Activated T-cell treated with anti-CD3 and anti-CD28 coated beads, Interleukin-2, amount 50 U/mL, for 48 hours (primary cell): ENCODE data around the gene XCL1.

Source experiments
- DNase-seq, 2 experiments: peaks; one replicate each; pipeline ENCODE4 v3.0.0-alpha.2; 2020

XCL1 gene

DNA sequence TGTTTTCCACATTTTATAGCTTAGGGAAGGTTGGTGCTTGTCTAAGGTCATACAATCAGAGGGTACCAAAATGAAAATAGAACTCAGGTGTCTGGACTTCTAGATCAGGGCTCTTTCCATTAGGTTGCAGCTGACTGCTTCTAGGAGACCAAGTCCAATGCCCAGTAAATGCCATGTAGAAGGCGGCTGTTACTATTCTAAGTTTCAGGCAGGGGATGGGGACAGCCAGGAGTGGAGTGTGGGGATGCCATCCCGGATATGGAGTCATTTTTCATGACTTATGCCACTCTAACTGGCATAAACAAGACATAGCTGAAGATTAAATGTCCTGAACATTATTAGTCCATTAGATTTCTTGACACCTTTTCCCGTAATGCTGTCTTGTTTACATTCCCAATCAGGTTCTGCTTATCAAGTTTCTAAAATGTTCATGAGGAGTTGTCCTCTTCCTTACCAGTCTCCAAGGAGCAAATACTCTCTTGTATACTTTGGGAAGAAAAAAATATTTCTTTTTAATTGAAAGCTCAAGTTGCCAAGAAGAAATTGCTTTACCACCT, 31.5 kb downstream of the XCL1 start:
- DNase-seq: no peak

DNA sequence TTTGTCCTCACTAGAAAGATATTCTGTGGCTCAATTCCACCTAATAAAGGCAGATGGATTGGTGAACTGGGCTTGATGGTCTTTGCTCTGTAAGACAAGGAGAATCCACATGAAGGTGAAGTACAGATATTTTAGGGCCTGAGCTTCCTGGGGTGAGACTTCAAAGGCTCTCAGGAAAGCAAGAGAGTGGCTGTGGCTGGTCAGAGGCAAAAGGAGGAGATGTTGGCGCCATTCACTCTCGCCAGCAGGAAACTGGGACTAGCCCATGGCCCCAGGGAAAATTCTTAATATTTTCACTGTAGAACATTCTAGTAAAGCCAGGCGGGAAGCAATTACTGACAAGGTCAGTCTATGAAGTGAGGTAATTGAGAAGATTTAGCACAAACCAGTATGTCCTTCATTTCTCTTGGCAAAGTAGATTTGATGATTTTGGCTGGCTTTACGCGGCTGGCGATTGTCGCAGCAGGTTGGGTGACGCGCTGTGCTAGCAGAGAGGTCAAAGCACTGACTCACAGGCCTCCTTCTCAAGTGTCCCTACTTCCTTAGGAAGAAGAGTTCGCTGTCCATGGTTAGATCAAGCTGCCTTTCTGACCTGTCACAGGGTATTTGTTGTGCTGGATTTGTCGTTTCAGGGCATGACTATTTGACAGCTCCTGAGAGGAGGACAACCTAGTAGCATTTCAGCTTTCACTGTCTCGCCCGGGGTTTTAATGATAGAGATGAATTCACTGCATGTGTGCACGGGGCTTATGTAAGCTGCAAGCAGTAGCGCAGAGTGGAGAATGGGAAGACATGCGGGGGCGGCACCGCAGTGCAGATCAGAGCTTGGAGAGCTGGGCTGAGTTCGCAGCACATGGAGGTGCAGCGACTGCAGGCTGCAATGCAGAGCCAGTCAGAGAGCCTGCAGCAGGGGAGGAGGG, 32.7 kb downstream of the XCL1 start:
- DNase-seq: no peak

DNA sequence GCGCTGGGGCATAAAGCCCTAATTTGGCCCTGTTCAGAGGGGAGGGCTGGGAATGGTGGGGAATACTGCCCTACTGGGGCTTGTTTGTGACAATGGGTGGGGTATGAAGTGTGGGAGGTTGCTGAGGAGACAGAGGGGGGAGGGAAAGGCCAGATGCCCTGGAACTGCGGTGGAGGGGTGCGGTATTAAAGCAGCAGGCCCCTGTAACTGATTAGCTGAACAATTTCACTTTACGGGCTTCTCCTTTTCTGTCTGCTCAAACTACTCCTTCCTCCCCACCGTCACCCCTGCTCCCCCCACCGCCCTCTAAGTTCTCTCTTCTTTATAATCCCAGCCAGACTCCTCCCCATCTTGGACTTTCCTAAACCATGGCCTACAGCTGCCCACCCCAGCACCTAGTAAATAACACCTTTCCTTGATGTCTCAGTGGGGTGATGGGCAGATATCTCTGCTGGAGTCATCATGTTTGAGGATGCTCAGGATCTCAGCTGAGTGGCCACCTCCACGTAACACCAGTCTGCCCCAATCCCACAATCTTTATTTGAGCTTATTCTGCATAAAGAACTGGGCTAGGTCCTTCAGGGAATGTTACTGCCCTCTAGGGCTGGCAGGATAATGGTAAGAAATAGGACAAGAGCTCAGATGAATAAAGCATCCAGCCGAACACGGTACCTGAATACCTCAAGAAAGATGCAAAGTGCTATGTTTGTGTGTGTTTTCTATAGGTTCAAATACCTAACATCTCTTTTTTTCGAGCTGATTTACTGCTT, 33.5 kb downstream of the XCL1 start:
- DNase-seq: no peak

DNA sequence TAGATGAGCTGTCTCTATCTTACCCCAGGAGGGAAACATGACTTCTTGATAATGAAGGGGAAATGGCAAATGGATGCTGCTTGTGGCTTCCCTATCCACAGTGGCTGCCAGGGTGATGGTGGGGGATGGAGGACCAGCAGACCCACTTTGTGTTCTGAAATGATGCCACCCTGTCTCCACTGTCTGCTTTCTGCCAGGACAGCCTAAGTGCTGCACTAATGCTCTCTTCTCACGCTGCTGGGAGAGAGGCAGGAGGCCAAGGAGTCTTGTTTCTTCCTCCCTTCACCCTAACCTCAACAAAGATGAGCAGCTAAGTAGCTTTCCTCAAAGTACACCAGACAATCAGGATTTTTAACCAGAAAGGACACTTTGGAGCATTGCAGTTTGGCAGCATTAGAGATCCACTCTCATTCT, 36.6 kb downstream of the XCL1 start:
- DNase-seq: no peak

DNA sequence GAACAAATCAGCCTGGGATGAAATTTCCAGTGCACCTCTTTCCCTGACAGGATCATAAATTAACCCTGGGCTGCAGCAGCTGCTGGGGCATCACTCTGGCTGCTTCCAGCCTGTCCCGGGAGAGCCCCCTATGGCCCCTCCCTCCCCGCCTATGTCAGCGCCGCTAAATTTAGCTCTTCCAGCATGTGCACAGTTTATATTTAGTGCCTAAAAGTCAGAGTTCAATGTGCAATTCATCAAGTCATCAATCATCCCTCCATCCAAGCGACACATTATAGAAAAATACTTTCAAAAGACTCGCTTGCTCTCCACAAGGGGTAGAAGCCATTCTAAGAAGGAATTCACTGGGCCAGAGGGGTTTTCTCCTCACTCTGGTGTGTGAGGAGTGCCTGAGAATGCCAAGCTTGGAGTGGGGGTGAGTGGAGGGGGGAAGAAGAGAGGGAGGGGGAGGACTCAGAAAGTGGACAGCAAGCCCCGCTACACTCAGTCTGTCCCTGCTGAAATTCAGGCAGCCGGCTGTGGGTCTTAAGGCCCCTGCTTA, 37.4 kb downstream of the XCL1 start:
- no peak for DNase-seq

DNA sequence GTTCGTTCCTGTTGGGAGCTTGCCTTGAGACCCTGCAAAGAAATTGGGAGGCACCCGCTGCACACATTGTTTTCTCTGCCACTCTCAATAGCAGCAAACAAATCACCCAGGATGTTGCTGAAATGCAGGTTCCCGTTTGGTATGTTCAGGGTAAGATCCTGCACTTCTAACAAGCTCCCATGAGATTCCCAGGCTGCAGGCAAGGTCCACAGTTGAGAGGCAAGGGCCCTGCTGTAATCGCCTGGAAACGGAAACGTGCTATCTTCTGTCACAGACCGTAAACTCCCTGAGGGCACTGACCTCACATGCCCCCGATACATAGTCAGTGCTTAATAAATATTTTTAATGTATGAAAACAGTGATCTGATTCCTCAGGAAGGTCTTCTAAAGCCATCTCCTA, 37.8 kb downstream of the XCL1 start:
- no peak for DNase-seq

DNA sequence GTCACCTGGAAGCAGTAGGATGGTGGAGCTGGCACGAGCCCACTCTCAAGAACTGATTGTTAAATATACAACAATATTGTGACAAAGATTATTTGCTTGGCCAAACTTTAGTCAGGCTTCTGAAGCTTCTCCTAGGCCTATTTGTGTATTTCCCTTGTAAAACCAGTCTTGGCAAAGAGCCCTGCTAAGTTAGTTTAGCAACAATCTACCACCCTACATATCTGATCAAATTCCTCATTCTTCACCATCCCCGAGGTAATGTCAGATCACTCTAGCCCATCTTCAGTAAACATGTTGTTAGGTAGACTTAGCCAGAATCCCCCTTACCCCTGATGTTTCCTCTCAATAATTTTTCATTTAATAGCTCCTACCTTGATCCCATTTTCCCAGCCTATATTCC, 39.6 kb downstream of the XCL1 start:
- no peak for DNase-seq

DNA sequence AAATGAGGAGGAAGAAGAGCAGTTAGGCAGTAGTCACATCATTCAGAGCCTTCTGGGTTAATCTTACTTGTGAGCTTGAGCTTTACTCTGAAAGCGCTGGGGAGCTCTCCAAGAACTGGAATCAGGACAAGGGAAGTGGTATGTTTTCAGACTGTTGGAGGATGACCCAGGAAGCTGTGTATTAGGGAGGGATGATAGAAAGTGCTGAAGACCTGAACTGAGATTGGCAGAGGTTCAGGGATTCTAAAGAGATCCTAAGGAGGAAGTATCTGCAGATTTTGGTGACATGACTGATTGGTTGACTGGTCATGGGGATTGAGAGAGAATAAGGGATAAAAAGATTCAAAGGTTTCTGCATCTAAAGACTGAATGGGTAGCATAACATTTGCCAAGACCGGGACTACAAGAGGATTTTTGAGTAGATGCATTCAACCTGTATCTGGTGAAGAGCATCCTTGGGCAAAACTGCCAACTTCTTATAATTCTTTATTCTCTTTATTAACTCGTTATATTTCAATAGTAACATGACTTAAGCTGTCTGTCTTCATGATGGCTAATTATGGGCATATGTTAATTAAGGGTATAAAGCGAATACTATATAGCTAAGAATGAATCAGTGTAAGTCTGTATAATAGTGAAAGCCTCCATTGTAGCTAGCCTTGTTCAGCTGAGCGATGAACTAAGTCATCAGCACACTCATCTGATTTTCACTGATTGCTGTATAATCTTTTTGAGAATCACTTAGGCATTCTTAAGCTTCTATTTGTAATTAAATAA, 41.8 kb downstream of the XCL1 start:
- DNase-seq: no peak

DNA sequence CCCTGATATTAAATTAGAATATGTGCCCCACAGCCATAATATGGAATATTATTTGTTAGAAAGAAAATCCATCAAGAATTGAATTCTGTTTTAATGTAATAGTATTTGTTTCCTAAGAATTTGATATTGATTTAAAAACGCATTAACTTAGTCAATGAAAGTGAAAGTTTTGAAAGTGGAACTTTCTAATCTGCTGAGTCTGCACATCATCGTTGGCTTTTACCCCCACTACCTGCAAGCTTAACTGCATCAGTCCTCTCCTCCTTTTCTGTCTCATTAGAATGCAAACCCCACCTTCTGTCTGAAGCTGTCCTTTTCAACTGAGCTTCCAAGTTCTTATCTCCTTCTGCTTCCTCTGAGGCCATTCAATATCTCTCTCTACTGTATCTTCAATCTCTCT, 42.5 kb downstream of the XCL1 start:
- no peak for DNase-seq

DNA sequence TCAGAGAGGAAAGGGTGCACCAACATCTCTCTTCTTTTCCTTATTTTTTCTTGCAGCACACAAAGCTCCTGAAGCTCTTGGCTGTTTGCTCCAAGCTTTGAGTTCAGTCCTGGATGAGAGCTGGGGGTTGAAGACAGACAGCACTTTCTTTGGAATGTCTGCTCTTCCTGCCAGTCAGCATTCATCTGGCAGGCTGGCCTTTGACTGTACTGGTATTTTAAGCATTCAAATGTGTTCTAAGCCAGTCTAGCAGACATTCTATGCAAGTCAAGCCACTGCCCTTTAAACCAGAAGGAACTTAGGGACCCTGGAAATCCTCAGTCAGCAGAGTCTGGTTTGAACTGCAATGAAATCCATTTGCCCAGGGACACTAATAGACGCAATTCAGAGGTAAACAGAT, 45.0 kb downstream of the XCL1 start:
- no peak for DNase-seq

DNA sequence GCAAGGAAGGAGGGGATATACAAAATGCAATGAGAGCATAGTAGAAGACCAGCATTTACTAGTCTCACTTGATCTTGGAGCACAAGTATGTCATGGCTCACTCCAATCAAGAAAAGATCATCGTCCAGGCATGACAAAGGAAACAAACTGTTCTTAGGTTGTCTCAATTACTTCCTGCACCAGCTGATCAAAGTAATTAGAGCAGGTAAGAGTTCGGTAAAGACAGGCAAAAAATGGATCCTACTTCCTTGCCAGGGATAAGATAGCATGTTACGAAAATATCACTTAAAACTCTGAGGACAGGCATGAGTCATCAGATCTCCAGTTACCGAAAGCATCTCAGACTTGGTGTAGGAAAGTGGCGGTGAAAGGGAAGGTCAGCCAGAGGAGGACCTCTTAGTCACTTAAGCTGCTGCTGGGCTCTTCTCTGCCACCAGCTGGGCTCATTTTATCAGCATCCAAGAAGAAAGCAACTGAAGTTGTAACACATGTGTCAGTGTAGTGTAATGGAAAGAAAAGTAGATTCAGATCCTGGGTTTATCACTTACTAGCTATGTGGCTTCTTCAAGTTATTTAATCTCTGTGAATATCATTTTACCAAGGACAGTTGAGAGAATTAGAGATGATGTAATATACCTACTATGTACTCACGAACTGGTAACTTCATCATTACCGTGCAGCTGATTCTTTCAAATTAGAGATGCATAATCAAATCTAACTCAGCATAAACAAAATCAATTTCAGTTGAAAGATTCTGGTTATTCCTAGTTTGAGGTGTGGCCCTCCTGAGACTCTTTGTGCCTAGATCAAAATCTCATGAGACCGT, 46.8 kb downstream of the XCL1 start:
- no peak for DNase-seq

DNA sequence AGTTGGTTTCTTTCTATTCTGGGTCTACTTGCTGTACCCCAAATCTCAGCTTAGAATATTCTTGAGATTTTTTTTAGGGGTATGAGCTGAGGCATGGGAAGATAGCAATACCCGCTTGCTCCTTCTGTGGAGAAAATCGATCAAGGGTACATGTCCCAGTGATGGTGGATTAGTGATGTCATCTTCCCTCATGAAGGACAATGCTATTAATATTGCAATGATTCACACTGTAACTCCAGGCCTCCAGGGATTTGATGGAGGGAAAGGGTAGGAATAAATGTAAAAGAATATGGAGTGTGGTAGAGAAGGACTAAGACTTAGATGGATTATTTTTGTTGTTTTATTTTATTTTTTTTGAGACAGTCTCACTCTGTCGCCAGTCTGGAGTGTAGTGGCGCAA, 47.4 kb downstream of the XCL1 start:
- DNase-seq: no peak

DNA sequence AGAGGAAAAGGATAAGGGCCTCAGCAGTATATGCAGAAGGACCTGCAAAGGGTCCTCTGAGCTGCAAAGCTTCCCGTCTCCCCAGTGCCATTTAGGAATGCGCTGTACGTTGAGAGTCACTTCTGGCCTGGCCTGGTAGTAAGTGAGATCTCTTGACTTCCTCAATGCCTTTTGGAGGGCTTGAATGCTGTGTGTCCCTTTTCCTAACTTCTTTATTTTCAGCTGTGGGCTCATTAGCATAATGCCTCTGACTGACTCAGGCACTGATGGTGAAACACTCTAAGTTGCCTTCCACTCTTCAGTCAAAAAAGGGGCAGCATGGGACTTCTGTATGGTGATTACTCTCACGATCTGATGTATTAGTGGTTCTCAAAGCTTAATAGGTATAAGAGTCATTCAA, 49.9 kb downstream of the XCL1 start:
- DNase-seq: no peak

DNA sequence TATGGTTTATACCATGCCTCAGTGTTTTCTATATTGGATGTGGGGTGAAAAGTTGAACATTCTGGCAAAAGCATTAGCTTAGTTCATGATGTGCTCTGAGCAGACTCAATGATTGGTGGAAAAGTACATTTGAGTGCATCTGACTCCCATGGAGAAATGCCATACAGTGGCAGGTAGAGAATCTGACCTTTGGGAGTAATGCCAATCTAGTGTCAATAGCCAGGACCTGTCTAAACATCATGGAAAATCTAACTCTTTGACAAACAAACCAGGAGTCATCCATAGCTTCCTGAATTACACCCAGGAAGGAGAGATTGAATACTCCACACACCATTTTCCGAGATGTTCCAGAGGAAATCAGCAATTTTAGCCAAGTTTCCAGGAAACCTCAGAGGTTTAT, 51.0 kb downstream of the XCL1 start:
- DNase-seq: no peak

DNA sequence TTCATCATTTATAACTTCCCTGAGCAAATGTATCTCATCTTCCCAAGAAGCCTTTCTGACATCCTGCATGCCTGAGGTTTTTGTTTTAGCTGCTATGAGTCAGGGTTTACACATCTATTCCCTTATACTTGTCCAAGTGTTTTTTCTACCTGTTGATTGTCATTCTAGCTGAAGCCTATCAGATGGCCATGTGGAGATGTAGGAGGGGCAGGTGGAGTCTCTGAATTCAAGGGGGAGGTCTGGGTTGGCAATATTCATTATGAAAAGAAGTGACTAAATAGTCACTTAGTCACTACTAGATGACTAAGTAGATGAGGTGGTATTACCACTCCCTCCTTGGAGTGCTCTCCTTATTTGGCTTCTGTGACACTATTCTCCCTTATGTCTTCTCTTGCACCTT, 52.4 kb downstream of the XCL1 start:
- DNase-seq: peak in 1 of 2 experiments; percentile 27

DNA sequence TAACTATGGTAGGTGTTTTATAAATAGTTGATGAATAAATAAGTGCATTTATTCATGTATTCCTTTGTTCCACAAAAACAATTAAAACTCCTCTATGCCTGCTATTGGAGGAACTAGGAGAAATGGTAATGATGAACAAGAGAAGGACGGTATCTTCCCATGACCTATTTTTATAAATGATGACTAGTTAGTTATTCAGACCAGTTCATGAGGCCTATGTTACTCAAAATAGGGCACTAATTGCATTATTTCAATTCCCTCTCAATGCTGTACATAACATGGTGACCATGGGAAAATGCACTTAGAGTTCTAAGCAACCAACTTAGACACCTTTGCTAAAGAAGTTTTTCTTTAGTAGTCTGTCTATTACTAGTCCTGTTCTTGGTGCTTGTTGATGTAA, 53.1 kb downstream of the XCL1 start:
- DNase-seq: no peak
